Activated CD4-positive, alpha-beta memory T cell treated with anti-CD3 and anti-CD28 coated beads, Interleukin-2, amount 10 ng/mL, durations not matched to agents 7 days and 5 days (primary cell): ENCODE data around the gene PLCB2. TPM values are rescaled to one million over a fixed set of nuclear protein-coding genes. Genes with fewer than 3 reads are reported as not detected.

Experiments
- CTCF ChIA-PET: fragments of 350-600 bp; sonication (Branson Sonifier 250); formaldehyde crosslinking; loops from one replicate; lab custom pipeline; 2021; ENCODE audit warnings: antibody characterized with exemption, inconsistent platforms; lab: Charles Lee
- POLR2A ChIA-PET: fragments of 350-600 bp; sonication (Branson Sonifier 250); formaldehyde crosslinking; loops from one replicate; lab custom pipeline; 2021; ENCODE audit warnings: antibody characterized with exemption; lab: Charles Lee
- DNase-seq: peaks from one replicate; pipeline ENCODE4 v3.0.0-alpha.2; 2020
- H3K27ac Mint-ChIP-seq: one replicate; pipeline ENCODE4 v1.8.0; 2021; ENCODE audit warnings: mild to moderate bottlenecking, mixed read lengths
- H3K27me3 Mint-ChIP-seq: one replicate; pipeline ENCODE4 v1.8.0; 2021; ENCODE audit warnings: mixed read lengths
- H3K36me3 Mint-ChIP-seq: one replicate; pipeline ENCODE4 v1.8.0; 2021; ENCODE audit warnings: low read depth, mixed read lengths
- H3K4me1 Mint-ChIP-seq: one replicate; pipeline ENCODE4 v1.8.0; 2021; ENCODE audit warnings: mixed read lengths
- H3K4me3 Mint-ChIP-seq: one replicate; pipeline ENCODE4 v1.8.0; 2021; ENCODE audit warnings: mild to moderate bottlenecking, mixed read lengths
- H3K9me3 Mint-ChIP-seq: one replicate; pipeline ENCODE4 v1.8.0; 2021; ENCODE audit warnings: mixed read lengths
- total RNA-seq, 2 experiments: library from RNA; stranded (reverse); gene quantifications; one replicate each; pipeline ENCODE4 v1.2.3, GENCODE V29; 2021

PLCB2 gene
- total RNA-seq, 2 experiments from 2014 or later = 140 TPM

- CTCF ChIA-PET = interaction anchor here (0.6 to 2.0 kb wide), 7 partner anchors 10 to 102 kb away, joined by 4 to 7 read pairs (median 4); no protein-coding TSS in a partner anchor
- POLR2A ChIA-PET = interaction anchor here (1.1 kb wide), 1 partner anchor 15 kb away, joined by 3 read pairs; the partner anchor contains the start of gene PAK6
- Mint-ChIP-seq H3K9me3 (no peaks in the 10 kb centered on the region), H3K4me1 (peaks cover 10% of the 10 kb centered on the region), H3K27ac (no peak overlapping the region), H3K36me3 (no peaks in the 10 kb centered on the region), H3K4me3 (no peak overlapping the region), H3K27me3 (peaks cover 39% of the 10 kb centered on the region)
- no peak for DNase-seq
Observed at GRCh38 chr15:40254452-40254851, 53.3 kb downstream of the PLCB2 start.

DNA sequence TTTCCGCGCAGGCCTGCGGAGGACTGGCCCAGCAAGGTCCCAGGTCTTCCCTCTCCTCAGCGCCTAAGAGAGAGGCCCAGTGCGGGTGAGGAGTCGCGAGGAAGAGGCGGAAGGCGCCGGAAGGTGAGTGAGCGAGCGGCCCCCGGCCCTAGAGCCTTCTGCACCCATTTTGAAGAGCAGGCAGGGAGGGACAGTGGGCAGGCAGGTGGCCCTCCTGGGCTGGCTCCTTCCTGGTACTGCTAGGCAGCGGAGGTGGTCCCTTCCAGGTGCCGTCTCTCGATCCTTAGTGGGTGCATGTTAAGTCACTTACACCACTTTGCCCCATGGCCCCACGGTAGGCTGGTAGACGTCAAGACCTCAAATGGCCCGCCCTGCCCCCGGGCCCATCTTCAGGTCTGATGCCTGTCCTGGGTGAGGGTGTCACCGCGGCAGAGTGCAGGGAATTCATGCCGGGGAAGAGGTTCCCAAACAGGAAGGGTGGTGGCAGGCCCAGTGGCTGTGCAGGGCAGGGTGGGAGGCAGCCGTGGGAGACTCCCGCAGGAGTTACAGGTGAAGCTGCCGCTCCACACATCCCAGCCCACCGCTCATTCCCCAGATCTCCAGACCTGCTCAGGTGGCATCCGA lies 54.5 kb downstream of the PLCB2 start:
- ChIA-PET POLR2A (interaction anchor here (1.1 kb wide), 1 partner anchor 15 kb away, joined by 4 read pairs; the partner anchor contains the start of gene PAK6), CTCF (interaction anchor here (1.0 to 1.6 kb wide), 2 partner anchors 21 to 26 kb away, joined by 4 to 5 read pairs; no protein-coding TSS in a partner anchor)
- H3K36me3 Mint-ChIP-seq = no peaks in the 10 kb centered on the region
- H3K4me3 Mint-ChIP-seq = peak overlapping the region; percentile 56
- H3K4me1 Mint-ChIP-seq = peaks cover 10% of the 10 kb centered on the region
- no peak overlapping the region for H3K27ac Mint-ChIP-seq
- no peaks in the 10 kb centered on the region for H3K9me3 Mint-ChIP-seq
- no peak for DNase-seq
- peaks cover 39% of the 10 kb centered on the region for H3K27me3 Mint-ChIP-seq

GRCh38 chr15:40252438-40253166 lies 55.1 kb downstream of the PLCB2 start:
- ChIA-PET CTCF (no interaction called here), POLR2A (interaction anchor here (1.1 kb wide), 1 partner anchor 14 kb away, joined by 4 read pairs; the partner anchor contains the start of gene PAK6)
- peaks cover 10% of the 10 kb centered on the region for H3K4me1 Mint-ChIP-seq
- peak overlapping the region; percentile 56 for H3K4me3 Mint-ChIP-seq
- peaks cover 39% of the 10 kb centered on the region for H3K27me3 Mint-ChIP-seq
- H3K36me3 Mint-ChIP-seq = no peaks in the 10 kb centered on the region
- no peak for DNase-seq
- no peak overlapping the region for H3K27ac Mint-ChIP-seq
- no peaks in the 10 kb centered on the region for H3K9me3 Mint-ChIP-seq

DNA sequence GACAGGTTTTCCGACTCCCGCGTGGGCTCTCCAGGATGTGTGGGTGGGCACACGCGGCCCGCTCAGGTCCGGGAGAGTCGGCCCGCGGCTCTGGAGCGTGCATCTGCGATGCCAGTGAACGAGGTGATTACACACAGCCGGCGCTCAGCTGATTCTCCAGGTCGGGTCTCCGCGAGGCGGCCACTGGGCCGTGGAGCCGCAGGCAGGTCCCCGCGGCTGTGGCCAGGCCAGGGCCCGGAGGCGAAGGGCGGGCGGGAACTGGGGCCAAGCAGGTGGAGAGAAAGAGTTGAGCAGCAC lies 55.6 kb downstream of the PLCB2 start:
- Mint-ChIP-seq H3K27ac (no peak overlapping the region), H3K36me3 (no peaks in the 10 kb centered on the region), H3K4me1 (peaks cover 10% of the 10 kb centered on the region), H3K27me3 (peaks cover 39% of the 10 kb centered on the region), H3K9me3 (no peaks in the 10 kb centered on the region), H3K4me3 (no peak overlapping the region)
- CTCF ChIA-PET = no interaction called here
- no peak for DNase-seq
- POLR2A ChIA-PET = interaction anchor here (1.1 kb wide), 1 partner anchor 14 kb away, joined by 4 read pairs; the partner anchor contains the start of gene PAK6

- H3K4me3 Mint-ChIP-seq = no peak overlapping the region
- H3K9me3 Mint-ChIP-seq = no peaks in the 10 kb centered on the region
- H3K4me1 Mint-ChIP-seq = peaks cover 10% of the 10 kb centered on the region
- no peak for DNase-seq
- H3K27me3 Mint-ChIP-seq = peaks cover 39% of the 10 kb centered on the region
- no peak overlapping the region for H3K27ac Mint-ChIP-seq
- CTCF ChIA-PET = interaction anchor here (1.5 kb wide), 1 partner anchor 34 kb away, joined by 4 read pairs; no protein-coding TSS in a partner anchor
- H3K36me3 Mint-ChIP-seq = no peaks in the 10 kb centered on the region
- POLR2A ChIA-PET = no interaction called here
Observed at GRCh38 chr15:40251486-40252140, 56.1 kb downstream of the PLCB2 start.

- CTCF ChIA-PET = interaction anchor here (1.5 to 1.6 kb wide), 2 partner anchors 33 to 59 kb away, joined by 3 to 4 read pairs; no protein-coding TSS in a partner anchor
- Mint-ChIP-seq H3K4me1 (peaks cover 8% of the 10 kb centered on the region), H3K9me3 (no peaks in the 10 kb centered on the region), H3K27me3 (peaks cover 39% of the 10 kb centered on the region), H3K36me3 (no peaks in the 10 kb centered on the region), H3K27ac (no peak overlapping the region), H3K4me3 (no peak overlapping the region)
- no peak for DNase-seq
- POLR2A ChIA-PET = no interaction called here
Observed at GRCh38 chr15:40250771-40251483, 56.8 kb downstream of the PLCB2 start.

- ChIA-PET POLR2A (no interaction called here), CTCF (interaction anchor here (1.5 to 1.6 kb wide), 2 partner anchors 33 to 59 kb away, joined by 3 to 4 read pairs; no protein-coding TSS in a partner anchor)
- no peak overlapping the region for H3K27ac Mint-ChIP-seq
- H3K27me3 Mint-ChIP-seq = peaks cover 39% of the 10 kb centered on the region
- DNase-seq = no peak
- H3K9me3 Mint-ChIP-seq = no peaks in the 10 kb centered on the region
- no peak overlapping the region for H3K4me3 Mint-ChIP-seq
- peaks cover 8% of the 10 kb centered on the region for H3K4me1 Mint-ChIP-seq
- no peaks in the 10 kb centered on the region for H3K36me3 Mint-ChIP-seq
Observed at GRCh38 chr15:40250304-40250656, 57.5 kb downstream of the PLCB2 start.

DNA sequence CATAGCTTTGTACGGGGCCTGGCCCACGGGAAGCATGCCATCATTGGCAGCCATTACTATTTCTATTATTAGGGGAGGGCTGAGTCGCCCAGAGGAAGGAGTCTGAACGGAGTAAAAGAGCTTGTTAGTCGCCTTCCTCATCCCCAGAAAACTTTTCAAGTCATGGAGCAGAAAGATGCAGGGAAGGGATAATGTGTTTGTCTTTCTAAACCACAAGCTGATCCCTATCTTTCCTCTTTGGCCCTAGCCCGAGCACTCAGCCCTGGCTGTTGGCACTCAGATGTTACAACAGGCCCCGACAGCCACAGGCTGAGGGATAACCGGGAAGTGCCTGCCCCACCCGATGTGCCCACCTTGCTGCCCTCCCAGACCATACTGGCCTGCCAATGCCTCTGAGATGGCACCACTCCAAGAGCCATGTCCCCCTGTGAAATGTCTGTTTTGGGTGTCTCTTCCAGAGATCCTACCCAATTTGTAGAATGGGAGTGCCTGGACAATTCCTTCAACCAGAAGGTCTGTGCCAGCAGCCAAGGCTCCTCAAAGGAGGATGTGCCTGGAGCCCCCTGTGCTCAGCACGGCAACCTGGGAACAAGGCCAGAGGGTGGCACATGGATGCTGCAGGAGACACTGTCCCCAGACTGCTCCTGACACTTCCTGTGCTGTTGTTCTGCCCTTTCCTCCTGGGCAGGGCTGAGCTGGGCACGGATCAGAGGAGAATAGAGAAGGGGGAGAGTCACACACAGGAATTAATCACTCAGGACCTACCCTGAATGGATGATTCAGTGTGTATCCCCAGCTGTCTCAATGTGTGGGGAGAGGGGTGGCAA lies 58.0 kb downstream of the PLCB2 start:
- H3K27me3 Mint-ChIP-seq = peaks cover 38% of the 10 kb centered on the region
- no peak for DNase-seq
- ChIA-PET POLR2A (no interaction called here), CTCF (interaction anchor here (0.5 to 1.6 kb wide), 2 partner anchors 60 to 68 kb away, joined by 3 to 4 read pairs; no protein-coding TSS in a partner anchor)
- H3K36me3 Mint-ChIP-seq = no peaks in the 10 kb centered on the region
- no peak overlapping the region for H3K4me3 Mint-ChIP-seq
- H3K27ac Mint-ChIP-seq = no peak overlapping the region
- H3K9me3 Mint-ChIP-seq = no peaks in the 10 kb centered on the region
- peaks cover 8% of the 10 kb centered on the region for H3K4me1 Mint-ChIP-seq

GRCh38 chr15:40248006-40248783 lies 59.5 kb downstream of the PLCB2 start:
- POLR2A ChIA-PET = interaction anchor here (1.1 kb wide), 1 partner anchor 10 kb away, joined by 3 read pairs; no protein-coding TSS in a partner anchor
- H3K27me3 Mint-ChIP-seq = peaks cover 25% of the 10 kb centered on the region

GRCh38 chr15:40247406-40247971 lies 60.2 kb downstream of the PLCB2 start:
- CTCF ChIA-PET = no interaction called here

More at GRCh38 chr15:40248006-40248783, 59.5 kb downstream of the PLCB2 start:
- CTCF ChIA-PET = no interaction called here
- Mint-ChIP-seq H3K9me3 (no peaks in the 10 kb centered on the region), H3K4me3 (no peak overlapping the region), H3K4me1 (peaks cover 5% of the 10 kb centered on the region), H3K27ac (no peak overlapping the region), H3K36me3 (no peaks in the 10 kb centered on the region)
- no peak for DNase-seq

More at GRCh38 chr15:40247406-40247971, 60.2 kb downstream of the PLCB2 start:
- Mint-ChIP-seq H3K36me3 (no peaks in the 10 kb centered on the region), H3K4me1 (peaks cover 4% of the 10 kb centered on the region), H3K27ac (no peak overlapping the region), H3K27me3 (peaks cover 22% of the 10 kb centered on the region), H3K4me3 (no peak overlapping the region), H3K9me3 (no peaks in the 10 kb centered on the region)
- DNase-seq = no peak
- POLR2A ChIA-PET = interaction anchor here (1.1 kb wide), 1 partner anchor 11 kb away, joined by 3 read pairs; no protein-coding TSS in a partner anchor
